ENCODE measurements around the gene ANKRD44.
"Not testable (repeated sequence)": the region's sequence is repeated elsewhere in the genome, so short reads cannot be mapped to it uniquely, and the experiment has no call there.

Gene ANKRD44

DNA sequence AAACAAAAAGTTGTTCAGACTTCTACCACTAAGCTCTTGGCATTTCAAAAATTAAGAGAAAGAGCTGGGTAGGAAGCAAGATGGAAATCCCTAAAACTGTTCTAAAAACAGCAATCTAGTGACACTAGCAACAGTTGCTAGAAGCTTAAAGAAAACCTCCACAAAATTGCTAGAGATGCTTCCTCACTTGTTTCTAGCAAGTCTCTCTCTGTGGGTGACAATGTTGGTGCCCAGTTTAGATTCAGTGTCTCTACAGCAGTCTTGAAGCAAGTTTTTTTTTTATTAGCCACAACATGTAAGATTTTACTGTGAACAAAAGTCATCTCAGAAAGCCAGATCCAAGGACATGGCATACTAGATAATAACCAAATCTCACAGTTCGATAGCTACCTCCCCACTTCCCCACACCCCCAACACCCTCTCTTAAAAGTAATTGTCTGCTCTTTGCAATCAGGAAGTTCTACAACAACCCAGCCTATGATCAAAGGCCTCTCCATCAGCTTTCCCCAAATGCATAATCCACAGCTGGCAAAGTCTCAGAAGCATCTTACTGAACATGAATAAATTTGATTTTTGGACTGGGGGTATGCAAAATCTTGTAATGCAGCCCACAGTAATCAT is 70.0 kb downstream of the ANKRD44 start:
- peaks cover 56% of the 10 kb centered on the region for H3K4me1 ChIP-seq (ENCODE audit: control insufficient read depth, low read length)
- H3K79me2 ChIP-seq (ENCODE audit: control insufficient read depth, low read length), result peaks cover 69% of the 10 kb centered on the region
- no peaks in the 10 kb centered on the region for H3K9me2 ChIP-seq (replicated peaks; ENCODE audit: control insufficient read depth, low read length)
- TF ChIP-seq EZH2phosphoT487 (IDR thresholded peaks at IDR 0.05; ENCODE audit: borderline replicate concordance, low read length) (no peak), CTCF (IDR thresholded peaks at IDR 0.05; ENCODE audit: low read depth, low read length, poor library complexity, severe bottlenecking) (no peak)
- H3K4me2 ChIP-seq (ENCODE audit: low read length), result peak overlapping the region; percentile 9; the same call in 1 of the 2 replicates
- H3K27me3 ChIP-seq (ENCODE audit: control insufficient read depth, low read length), result no peaks in the 10 kb centered on the region
- H3F3A ChIP-seq (ENCODE audit: control insufficient read depth, insufficient read depth), result peaks cover 6% of the 10 kb centered on the region; the same call in 1 of the 2 replicates
- no peak overlapping the region for H3K27ac ChIP-seq (ENCODE audit: low read depth, low read length)
- H3K4me3 ChIP-seq (ENCODE audit: low read length), result no peak overlapping the region
- no peaks in the 10 kb centered on the region for H4K20me1 ChIP-seq (ENCODE audit: control insufficient read depth, insufficient read depth, low read depth, low read length)
- peaks cover 6% of the 10 kb centered on the region; the same call in 1 of the 2 replicates for H3K36me3 ChIP-seq (ENCODE audit: control insufficient read depth, low read length)
- H3K9me3 ChIP-seq (ENCODE audit: control insufficient read depth, insufficient read depth, low read length), result no peaks in the 10 kb centered on the region

DNA sequence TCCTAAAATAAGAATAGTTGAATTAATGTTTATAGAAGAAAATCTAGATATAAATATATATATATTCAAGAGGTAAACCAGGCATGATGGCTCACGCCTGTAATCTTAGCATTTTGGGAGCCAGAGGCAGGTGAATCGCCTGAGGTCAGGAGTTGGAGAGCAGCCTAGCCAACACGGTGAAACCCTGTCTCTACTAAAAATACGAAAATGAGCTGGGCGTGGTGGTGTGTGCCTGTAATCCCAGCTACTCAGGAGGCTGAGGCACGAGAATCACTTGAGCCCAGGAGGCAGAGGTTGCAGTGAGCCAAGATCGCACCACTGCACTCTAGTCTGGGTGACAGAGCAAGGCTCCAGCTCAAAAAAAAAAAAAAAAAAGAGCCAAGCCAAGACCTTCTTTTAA is 70.6 kb downstream of the ANKRD44 start:
- H3K4me3 ChIP-seq (ENCODE audit: low read length); H3K27me3 ChIP-seq (ENCODE audit: control insufficient read depth, low read length); H3K36me3 ChIP-seq (ENCODE audit: control insufficient read depth, low read length); H4K20me1 ChIP-seq (ENCODE audit: control insufficient read depth, insufficient read depth, low read depth, low read length); H3K27ac ChIP-seq (ENCODE audit: low read depth, low read length); H3K9me3 ChIP-seq (ENCODE audit: control insufficient read depth, insufficient read depth, low read length); H3K9me2 ChIP-seq (replicated peaks; ENCODE audit: control insufficient read depth, low read length); H3K4me2 ChIP-seq (ENCODE audit: low read length); H3F3A ChIP-seq (ENCODE audit: control insufficient read depth, insufficient read depth): not testable (repeated sequence)
- Histone ChIP-seq H3K4me1 (ENCODE audit: control insufficient read depth, low read length) (peaks cover 56% of the 10 kb centered on the region), H3K79me2 (ENCODE audit: control insufficient read depth, low read length) (peaks cover 70% of the 10 kb centered on the region)

DNA sequence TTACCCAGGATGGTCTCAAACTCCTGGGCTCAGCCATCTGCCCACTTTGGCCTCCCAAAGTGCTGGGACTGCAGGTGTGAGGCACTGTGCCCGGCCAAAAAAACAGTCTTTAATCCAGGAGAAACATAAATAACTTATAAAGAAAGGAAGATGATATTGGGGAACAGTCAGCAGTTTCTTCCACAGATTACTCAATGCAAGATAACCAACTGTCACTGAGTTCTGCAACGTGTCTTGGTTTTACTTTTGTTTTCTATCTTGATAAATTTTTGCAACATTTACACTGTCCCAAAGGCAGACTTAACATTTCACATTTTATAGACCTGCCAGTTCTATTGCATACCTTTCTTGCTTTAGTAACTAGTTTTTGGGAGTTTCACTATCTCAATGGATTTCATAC is 71.1 kb downstream of the ANKRD44 start:
- H3K4me3 ChIP-seq (ENCODE audit: low read length), result no peak overlapping the region
- H3K9me2 ChIP-seq (replicated peaks; ENCODE audit: control insufficient read depth, low read length), result no peaks in the 10 kb centered on the region
- no peaks in the 10 kb centered on the region for H4K20me1 ChIP-seq (ENCODE audit: control insufficient read depth, insufficient read depth, low read depth, low read length)
- peaks cover 54% of the 10 kb centered on the region for H3K4me1 ChIP-seq (ENCODE audit: control insufficient read depth, low read length)
- H3K79me2 ChIP-seq (ENCODE audit: control insufficient read depth, low read length), result peaks cover 75% of the 10 kb centered on the region
- TF ChIP-seq EZH2phosphoT487 (IDR thresholded peaks at IDR 0.05; ENCODE audit: borderline replicate concordance, low read length) (no peak), CTCF (IDR thresholded peaks at IDR 0.05; ENCODE audit: low read depth, low read length, poor library complexity, severe bottlenecking) (no peak)
- H3K36me3 ChIP-seq (ENCODE audit: control insufficient read depth, low read length), result peaks cover 6% of the 10 kb centered on the region; the same call in 1 of the 2 replicates
- H3K27ac ChIP-seq (ENCODE audit: low read depth, low read length), result no peak overlapping the region
- no peaks in the 10 kb centered on the region for H3K9me3 ChIP-seq (ENCODE audit: control insufficient read depth, insufficient read depth, low read length)
- no peak overlapping the region for H3K4me2 ChIP-seq (ENCODE audit: low read length)
- peaks cover 6% of the 10 kb centered on the region; the same call in 1 of the 2 replicates for H3F3A ChIP-seq (ENCODE audit: control insufficient read depth, insufficient read depth)
- H3K27me3 ChIP-seq (ENCODE audit: control insufficient read depth, low read length), result no peaks in the 10 kb centered on the region

DNA sequence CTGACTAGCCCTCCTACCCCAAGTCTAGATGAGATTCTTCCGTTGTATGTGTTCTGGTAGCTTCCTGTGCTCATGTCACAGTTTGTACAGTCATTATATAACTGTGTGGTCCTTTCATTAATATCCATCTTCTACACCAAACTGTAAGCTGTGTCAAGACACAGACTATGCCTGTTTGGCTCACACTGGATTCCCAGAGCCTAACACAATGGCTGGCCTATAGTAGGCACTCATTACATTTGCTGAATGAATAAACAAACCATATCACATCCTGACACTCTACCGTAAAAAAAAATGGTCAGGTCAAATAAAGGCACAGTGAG is 72.6 kb downstream of the ANKRD44 start:
- H3K4me2 ChIP-seq (ENCODE audit: low read length), result no peak overlapping the region
- H3K27ac ChIP-seq (ENCODE audit: low read depth, low read length), result no peak overlapping the region
- TF ChIP-seq CTCF (IDR thresholded peaks at IDR 0.05; ENCODE audit: low read depth, low read length, poor library complexity, severe bottlenecking) (no peak), EZH2phosphoT487 (IDR thresholded peaks at IDR 0.05; ENCODE audit: borderline replicate concordance, low read length) (no peak)

More for the DNA sequence above, 72.6 kb downstream of the ANKRD44 start:
- Histone ChIP-seq H3K27me3 (ENCODE audit: control insufficient read depth, low read length) (no peaks in the 10 kb centered on the region), H4K20me1 (ENCODE audit: control insufficient read depth, insufficient read depth, low read depth, low read length) (no peaks in the 10 kb centered on the region), H3F3A (ENCODE audit: control insufficient read depth, insufficient read depth) (peaks cover 8% of the 10 kb centered on the region; the same call in 1 of the 2 replicates), H3K79me2 (ENCODE audit: control insufficient read depth, low read length) (peaks cover 72% of the 10 kb centered on the region), H3K36me3 (ENCODE audit: control insufficient read depth, low read length) (0 out of 2 replicates have a peak, but pooled peaks cover 3% of the 10 kb centered on the region), H3K4me3 (ENCODE audit: low read length) (no peak overlapping the region), H3K9me3 (ENCODE audit: control insufficient read depth, insufficient read depth, low read length) (no peaks in the 10 kb centered on the region), H3K9me2 (replicated peaks; ENCODE audit: control insufficient read depth, low read length) (no peaks in the 10 kb centered on the region), H3K4me1 (ENCODE audit: control insufficient read depth, low read length) (peaks cover 41% of the 10 kb centered on the region)

Measured in DOHH2 (cell line).